GM12878 (cell line): Measurements from ENCODE around the gene HPSE2. TPM values are rescaled to one million over a fixed set of nuclear protein-coding genes. Genes with fewer than 3 reads are reported as not detected.

Experiments
- ATAC-seq: fragments of 200-7000 bp; cut with Tn5 transposase; 3 replicates; pipeline ENCODE4 v1.9.1; 2020; ENCODE audit warnings: mild to moderate bottlenecking, moderate library complexity
- BruUV-seq: library from RNA; stranded (reverse); fragments of 400-500 nt; replicated peaks from 2 replicates; lab custom pipeline; 2021; lab: Mats Ljungman, UMichigan
- CTCF ChIA-PET: fragments of 300-600 bp; sonication (Branson Sonifier 250); formaldehyde crosslinking; extraction: SDS; loops from one replicate; lab custom pipeline; 2021; ENCODE audit warnings: inconsistent platforms; lab: Yijun Ruan, JAX
- POLR2A ChIA-PET: fragments of 350-600 bp; formaldehyde crosslinking; extraction: SDS; loops from one replicate; lab custom pipeline; 2021; ENCODE audit warnings: inconsistent platforms; lab: Charles Lee
- RAD21 ChIA-PET: fragments of 300-600 bp; sonication (Branson Sonifier 250); formaldehyde crosslinking; loops from one replicate; lab custom pipeline; 2023; ENCODE audit warnings: antibody characterized with exemption; ENCODE audit not compliant: unreplicated experiment; lab: Charles Lee
- SMC1A ChIA-PET: fragments of 300-600 bp; sonication (Branson Sonifier 250); formaldehyde crosslinking; loops from one replicate; lab custom pipeline; 2023; ENCODE audit not compliant: unreplicated experiment, uncharacterized antibody; lab: Charles Lee
- DNase-seq: peaks from one replicate; pipeline ENCODE4 v3.0.0-alpha.2; 2011; ENCODE audit warnings: low read depth, low spot score
- FAIRE-seq: peaks from 3 replicates; lab custom pipeline; 2011; peaks lifted over from hg19 to GRCh38; lab: Jason Lieb, UNC
- H2AFZ ChIP-seq: 2 replicates; pipeline ENCODE4 v1.6.0; 2011; ENCODE audit warnings: low read depth, low read length, control low read depth; ENCODE audit not compliant: control insufficient read depth
- H3K27ac ChIP-seq: 2 replicates; pipeline ENCODE4 v1.5.1; 2011; ENCODE audit warnings: control low read depth; ENCODE audit not compliant: control insufficient read depth, insufficient read depth
- H3K27me3 ChIP-seq, 2 experiments: replicated peaks in 1 of 2; 2 replicates each; pipeline versions ENCODE4 v1.6.0 to v1.6.1; 2011; ENCODE audit warnings: low read length in 1 of 2; ENCODE audit not compliant: control insufficient read depth in 2 of 2, insufficient read depth in 2 of 2
- H3K36me3 ChIP-seq, 2 experiments: 2 replicates each; pipeline ENCODE4 v1.5.1; 2011; ENCODE audit warnings: low read length in 1 of 2; ENCODE audit not compliant: control insufficient read depth in 2 of 2, insufficient read depth in 2 of 2
- H3K4me1 ChIP-seq: 2 replicates; pipeline ENCODE4 v1.6.1; 2011; ENCODE audit warnings: mild to moderate bottlenecking, low read length, moderate library complexity, mixed read lengths; ENCODE audit not compliant: control insufficient read depth, insufficient read depth
- H3K4me2 ChIP-seq: 2 replicates; pipeline ENCODE4 v1.6.0; 2011; ENCODE audit warnings: control low read depth; ENCODE audit not compliant: control insufficient read depth, insufficient read depth
- H3K4me3 ChIP-seq: fragments of 200-600 bp; sonication (generic); 2 replicates; pipeline ENCODE4 v1.5.1; 2016
- H3K79me2 ChIP-seq: 2 replicates; pipeline ENCODE4 v1.6.0; 2011; ENCODE audit warnings: low read length; ENCODE audit not compliant: control insufficient read depth, insufficient read depth
- H3K9ac ChIP-seq: 2 replicates; pipeline ENCODE4 v1.8.0; 2011; ENCODE audit warnings: low read length, control low read depth, mixed read lengths; ENCODE audit not compliant: control insufficient read depth, insufficient read depth
- H3K9me3 ChIP-seq: replicated peaks from 3 replicates; pipeline ENCODE4 v1.5.1; 2011; ENCODE audit warnings: mild to moderate bottlenecking, low read length; ENCODE audit not compliant: control insufficient read depth, insufficient read depth
- H4K20me1 ChIP-seq: 2 replicates; pipeline ENCODE4 v1.6.0; 2011; ENCODE audit not compliant: control insufficient read depth, insufficient read depth
- BACH1 ChIP-seq: fragments of 450-650 bp; IDR thresholded peaks from 2 replicates; pipeline ENCODE4 v1.6.1; 2017; ENCODE audit warnings: mild to moderate bottlenecking, borderline replicate concordance
- CEBPB ChIP-seq, 2 experiments: fragments of 150-350 bp in 1 of 2; IDR thresholded peaks; 2 replicates each; pipeline ENCODE4 v1.6.1; 2012 to 2014; ENCODE audit warnings: low read depth in 2 of 2, low read length in 2 of 2, borderline replicate concordance in 1 of 2, inconsistent platforms in 1 of 2
- FOXK2 ChIP-seq: fragments of 450-650 bp; IDR thresholded peaks from 2 replicates; pipeline ENCODE4 v1.6.1; 2017; ENCODE audit warnings: mild to moderate bottlenecking, moderate library complexity
- HDAC6 ChIP-seq: fragments of 200-600 bp; sonication (generic); IDR thresholded peaks from one replicate; pipeline ENCODE4 v1.8.0; 2017; ENCODE audit warnings: antibody characterized with exemption; ENCODE audit not compliant: unreplicated experiment
- NFXL1 ChIP-seq: fragments of 450-650 bp; IDR thresholded peaks from 2 replicates; pipeline ENCODE4 v1.6.1; 2017; ENCODE audit warnings: antibody characterized with exemption, mild to moderate bottlenecking, borderline replicate concordance
- PAX5 ChIP-seq: IDR thresholded peaks from 2 replicates; pipeline ENCODE4 v1.6.1; 2011; ENCODE audit warnings: low read depth, low read length, borderline replicate concordance
- TCF7 ChIP-seq: IDR thresholded peaks from 2 replicates; pipeline ENCODE4 v1.6.1; 2014; ENCODE audit warnings: antibody characterized with exemption, borderline replicate concordance
- WRNIP1 ChIP-seq: IDR thresholded peaks from 2 replicates; pipeline ENCODE4 v1.6.1; 2011; ENCODE audit warnings: low read depth, low read length, improper control_type of control experiment, borderline replicate concordance
- WGBS: methylation state at CpG from one replicate; pipeline ENCODE4 v1.1.6; 2016; ENCODE audit warnings: low lambda C conversion rate; ENCODE audit not compliant: insufficient replicate concordance, insufficient coverage; ENCODE audit errors: missing lambda C conversion rate; 5-methylcytosine and 5-hydroxymethylcytosine counted together
- in situ Hi-C: fragments of 300-500 bp; cut with MboI; formaldehyde crosslinking; loops from 9 replicates; pipeline ENCODE4 v1.14.3; 2018; ENCODE audit warnings: mixed read lengths
- intact Hi-C: fragments of 100-400 bp; cut with micrococcal nuclease; formaldehyde crosslinking; loops from one replicate; pipeline ENCODE4 v1.14.2; 2022; ENCODE audit not compliant: unreplicated experiment
- polyA plus RNA-seq, 11 experiments: library from polyadenylated mRNA; depleted of rRNA in 4 of 11; unstranded in 6 of 11; stranded (reverse) in 5 of 11; fragments of >200 nt; fragmentation: Nextera tagmentation in 4 of 11; fragmentation: Illumina TruSeq in 1 of 11; extraction: Ambion mirVana in 4 of 11; extraction: Trizol in 1 of 11; gene quantifications; 1 replicate in 1 of 11; 2 replicates in 10 of 11; pipeline versions ENCODE4 v1.2.1 to v1.2.3, GENCODE V29; 2011 to 2016; ENCODE audit warnings: inconsistent platforms in 2 of 11, missing spikeins in 2 of 11, low read depth in 1 of 11
- total RNA-seq, 4 experiments: library from RNA; depleted of rRNA in 3 of 4; stranded (reverse); fragments of >200 nt in 3 of 4; fragmentation: Illumina TruSeq in 1 of 4; extraction: Trizol in 1 of 4; gene quantifications; 2 replicates each; pipeline versions ENCODE4 v1.2.1 to v1.2.3, GENCODE V29; 2013 to 2021

The HPSE2 gene
- total and polyA plus RNA-seq, 10 of the 15 experiments (the other 5 are each of a cell fraction or from before 2014, with no cell fraction given) = 0.06 TPM; not detected in 9

DNA sequence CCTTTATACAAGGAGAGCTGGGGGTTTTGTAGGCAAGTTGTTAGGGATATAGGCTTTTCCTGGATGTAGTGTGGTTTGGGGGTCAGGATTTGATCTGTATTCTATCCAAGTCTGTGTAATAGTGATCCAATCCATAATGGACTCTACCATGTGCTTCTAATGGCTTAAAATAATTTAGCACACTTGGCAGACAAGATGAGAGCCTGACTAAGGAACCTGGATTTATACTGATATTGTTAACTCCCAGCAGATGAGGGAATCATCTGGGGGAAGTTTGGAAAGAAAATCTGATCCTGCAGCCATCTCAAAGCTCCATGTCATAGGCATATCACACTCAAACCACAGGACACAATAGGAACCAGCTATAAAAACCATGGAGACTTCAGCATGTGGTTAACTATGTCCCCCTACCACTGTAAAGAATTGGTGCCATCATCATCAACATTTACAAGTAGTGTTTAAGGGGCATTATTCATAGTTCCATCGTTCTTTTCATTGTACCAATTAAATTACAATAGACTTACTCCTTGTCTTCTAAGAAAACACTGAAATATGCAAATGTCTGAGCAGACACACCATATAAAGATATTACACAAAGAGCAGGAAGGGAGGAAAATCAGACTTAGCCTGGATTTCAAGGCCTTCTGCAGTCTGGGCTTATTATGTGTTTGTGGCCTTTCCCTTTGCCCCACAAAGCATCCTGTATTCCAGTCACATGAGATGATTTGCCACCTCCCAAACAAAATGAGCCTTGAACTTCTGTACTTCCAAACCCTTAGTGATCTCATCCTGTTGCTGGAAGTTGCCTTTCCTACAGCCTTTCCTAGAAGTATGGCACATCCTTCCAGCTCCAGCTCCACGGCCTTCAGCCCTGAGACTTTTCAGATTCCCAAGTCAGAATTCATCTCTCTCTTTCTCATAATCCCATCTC, 766.4 kb downstream of the HPSE2 start:
- H3K9me3 ChIP-seq = no peaks in the 10 kb centered on the region
- H3K27me3 ChIP-seq = peaks cover 0 to 5% of the 10 kb centered on the region in 2 experiments; a peak in 3 of 4 replicates
- H3K79me2 ChIP-seq = no peaks in the 10 kb centered on the region
- ChIA-PET POLR2A (no interaction called here), RAD21 (interaction anchor here (3.9 kb wide), 1 partner anchor 778 kb away, joined by 36 read pairs; no protein-coding TSS in a partner anchor), SMC1A (interaction anchor here (2.8 kb wide), 1 partner anchor 778 kb away, joined by 16 read pairs; no protein-coding TSS in a partner anchor), CTCF (interaction anchor here (0.6 to 4.2 kb wide), 8 partner anchors 9 to 778 kb away, joined by 3 to 29 read pairs (median 6); no protein-coding TSS in a partner anchor)
- 8% methylated on average over 2 of the region's 2 CpGs for WGBS
- FAIRE-seq (no peak), ATAC-seq (no peak), DNase-seq (no peak)
- H3K4me3 ChIP-seq = no peak overlapping the region
- H3K27ac ChIP-seq = no peak overlapping the region
- H3K36me3 ChIP-seq = no peaks in the 10 kb centered on the region
- H3K4me1 ChIP-seq = 0 out of 2 replicates have a peak, but pooled peaks cover 2% of the 10 kb centered on the region
- in situ Hi-C loops (loop anchor here (5.0 to 10.0 kb wide), 2 partner anchors 193 to 576 kb away; no protein-coding TSS in a partner anchor), intact Hi-C loops (loop anchor here (5.0 kb wide), 1 partner anchor 278 kb away; no protein-coding TSS in a partner anchor)
- no TSS peak for BruUV-seq
- no peak overlapping the region for H3K4me2 ChIP-seq
- H4K20me1 ChIP-seq = no peaks in the 10 kb centered on the region
- TF ChIP-seq HDAC6 (no peak), BACH1 (no peak), PAX5 (no peak), NFXL1 (no peak), FOXK2 (no peak), CEBPB (IDR thresholded peaks at IDR 0.05; ENCODE audit: borderline replicate concordance in 1 of 2, low read depth in 2 of 2, low read length in 2 of 2) (no peak), WRNIP1 (no peak), TCF7 (no peak)
- no peak overlapping the region for H2AFZ ChIP-seq
- no peak overlapping the region for H3K9ac ChIP-seq
